HL-60/S4 (cell line): ENCODE results near the gene VCL.
"Not testable (repeated sequence)": the region's sequence is repeated elsewhere in the genome, so short reads cannot be mapped to it uniquely, and the experiment has no call there.

Source experiments
- in situ Hi-C: fragments of 300-500 bp; cut with MboI; formaldehyde crosslinking; loops from 2 replicates; pipeline ENCODE4 v1.14.3; 2022; ENCODE audit warnings: low sequenced_read_pairs

The VCL gene

GRCh38 chr10:73997787-73998622 is at the start of gene VCL:
Gene VCL (plus strand): TSS chr10:73998116. CDS start chr10:73998208, 92 bp downstream.
- in situ Hi-C loops, result no loop called here

GRCh38 chr10:73948947-73949633 is 48.8 kb upstream of the VCL start:
- in situ Hi-C loops, result loop anchor here (10.0 kb wide), 1 partner anchor 104 kb away; no protein-coding TSS in a partner anchor

- in situ Hi-C loops, result no loop called here
These were observed 47.6 kb upstream of the VCL start for GRCh38 chr10:73950155-73950948.

- in situ Hi-C loops, result no loop called here
These were observed 44.3 kb upstream of the VCL start for GRCh38 chr10:73953665-73954064.

- in situ Hi-C loops, result no loop called here
These were observed 43.2 kb upstream of the VCL start for GRCh38 chr10:73954737-73955136.

GRCh38 chr10:73955719-73956118 is 42.2 kb upstream of the VCL start:
- in situ Hi-C loops, result no loop called here

- in situ Hi-C loops, result no loop called here
These were observed 41.2 kb upstream of the VCL start for GRCh38 chr10:73956476-73957359.

- in situ Hi-C loops, result no loop called here
These were observed 38.3 kb upstream of the VCL start for GRCh38 chr10:73959484-73960243.

GRCh38 chr10:73962386-73962785 is 35.5 kb upstream of the VCL start:
- in situ Hi-C loops, result no loop called here

- in situ Hi-C loops, result not testable (repeated sequence)
These were observed 34.4 kb upstream of the VCL start for GRCh38 chr10:73963533-73963932.

GRCh38 chr10:73964743-73965142 is 33.2 kb upstream of the VCL start:
- in situ Hi-C loops, result no loop called here

- in situ Hi-C loops, result not testable (repeated sequence)
These were observed 32.5 kb upstream of the VCL start for GRCh38 chr10:73965267-73965889.

GRCh38 chr10:73965890-73966768 is 31.8 kb upstream of the VCL start:
- in situ Hi-C loops, result no loop called here

GRCh38 chr10:73967022-73967429 is 30.9 kb upstream of the VCL start:
- in situ Hi-C loops, result no loop called here

- in situ Hi-C loops, result no loop called here
These were observed 30.4 kb upstream of the VCL start for GRCh38 chr10:73967544-73967943.

- in situ Hi-C loops, result no loop called here
These were observed 29.8 kb upstream of the VCL start for GRCh38 chr10:73968098-73968521.

GRCh38 chr10:73969224-73969841 is 28.6 kb upstream of the VCL start:
- in situ Hi-C loops, result no loop called here

- in situ Hi-C loops, result no loop called here
These were observed 27.1 kb upstream of the VCL start for GRCh38 chr10:73970845-73971244.
